ENCODE results near the gene JOSD2.

JOSD2 gene

DNA sequence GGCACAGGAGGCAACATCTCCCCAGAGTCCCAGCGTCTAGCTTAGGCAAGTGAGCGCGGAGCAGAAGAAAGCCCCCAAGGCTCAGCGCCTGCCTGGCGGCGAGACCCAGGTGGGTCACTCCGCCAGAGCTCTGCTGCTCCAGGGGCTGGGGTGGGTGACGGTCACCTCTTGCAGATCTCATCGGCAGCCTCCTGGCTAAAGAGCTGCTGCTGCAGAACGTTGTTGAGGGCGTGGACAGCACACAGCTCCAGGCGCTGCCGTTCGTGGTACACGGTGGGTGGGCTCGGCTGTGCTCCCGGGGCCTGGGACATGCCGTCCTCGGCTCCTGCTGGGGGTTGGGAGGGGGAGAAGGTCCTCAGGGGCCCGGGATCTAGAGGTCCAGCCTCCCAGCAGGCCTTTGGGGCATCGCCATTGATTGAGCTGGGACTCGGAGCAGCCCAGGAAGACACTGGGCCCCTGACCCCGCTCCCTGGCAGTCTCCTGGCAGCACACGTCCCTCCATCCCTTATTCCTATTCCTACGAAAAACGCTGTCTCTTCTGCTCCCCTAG, 795 bp downstream of the JOSD2 start:
- no peak for TF ChIP-seq CTCF (IDR thresholded peaks at IDR 0.05)

DNA sequence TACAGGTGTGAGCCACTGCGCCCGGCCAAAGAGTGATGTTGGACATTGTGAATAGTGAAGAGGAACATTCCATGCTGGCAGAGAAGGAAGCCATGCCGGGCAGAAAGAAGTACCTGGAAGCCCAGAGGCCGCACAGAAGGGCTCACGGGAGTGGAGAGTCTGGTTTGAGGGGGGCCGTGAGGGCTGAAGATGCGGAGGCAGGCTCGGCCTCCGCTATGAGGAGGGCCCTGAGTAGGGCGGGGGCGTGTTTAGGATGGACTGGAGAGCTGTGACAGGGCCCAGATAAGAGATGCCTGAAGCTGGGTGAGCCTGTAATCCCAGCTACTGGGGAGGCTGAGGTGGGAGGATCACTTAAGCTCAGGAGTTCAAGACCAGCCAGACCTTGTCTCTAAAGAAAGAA, 1.6 kb downstream of the JOSD2 start:
- TF ChIP-seq CTCF (IDR thresholded peaks at IDR 0.05) = no peak

GRCh38 chr19:50508843-50509190, 2.2 kb downstream of the JOSD2 start:
- TF ChIP-seq CTCF (IDR thresholded peaks at IDR 0.05) = no peak

- no peak for TF ChIP-seq CTCF (IDR thresholded peaks at IDR 0.05)
Measured at GRCh38 chr19:50507376-50507775, 3.6 kb downstream of the JOSD2 start.

DNA sequence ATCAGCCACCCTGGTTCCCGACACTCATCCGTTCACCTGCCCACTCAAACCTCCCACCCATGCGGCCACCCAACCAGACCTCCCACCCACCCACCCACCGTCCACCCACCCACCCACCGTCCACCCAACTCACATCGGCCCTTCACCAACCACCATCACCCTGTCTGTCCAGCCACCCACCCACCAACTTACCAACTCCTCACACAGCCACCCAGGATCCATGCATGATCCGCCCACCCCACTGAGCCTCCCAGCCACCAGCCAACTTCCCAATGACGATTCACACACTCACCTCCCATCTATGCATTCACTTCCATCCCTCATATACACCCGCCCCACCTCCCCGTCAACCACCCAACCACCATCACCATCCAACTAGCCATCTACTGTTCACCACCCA, 4.3 kb downstream of the JOSD2 start:
- no peak for TF ChIP-seq CTCF (IDR thresholded peaks at IDR 0.05)

GRCh38 chr19:50505856-50506611, 5.0 kb downstream of the JOSD2 start:
- TF ChIP-seq CTCF (IDR thresholded peaks at IDR 0.05) = no peak

GRCh38 chr19:50501568-50502475, 9.2 kb downstream of the JOSD2 start:
- TF ChIP-seq CTCF (IDR thresholded peaks at IDR 0.05) = no peak

All from LNCAP (cell line).